GM19463 (cell line): ENCODE results near the gene SOX12.

ENCODE experiments used
- ATAC-seq: cut with Tn5 transposase; IDR thresholded peaks from one replicate; pipeline ENCODE4 v1.9.1; 2021; ENCODE audit warnings: mild to moderate bottlenecking, moderate library complexity; ENCODE audit not compliant: unreplicated experiment

The SOX12 gene

DNA sequence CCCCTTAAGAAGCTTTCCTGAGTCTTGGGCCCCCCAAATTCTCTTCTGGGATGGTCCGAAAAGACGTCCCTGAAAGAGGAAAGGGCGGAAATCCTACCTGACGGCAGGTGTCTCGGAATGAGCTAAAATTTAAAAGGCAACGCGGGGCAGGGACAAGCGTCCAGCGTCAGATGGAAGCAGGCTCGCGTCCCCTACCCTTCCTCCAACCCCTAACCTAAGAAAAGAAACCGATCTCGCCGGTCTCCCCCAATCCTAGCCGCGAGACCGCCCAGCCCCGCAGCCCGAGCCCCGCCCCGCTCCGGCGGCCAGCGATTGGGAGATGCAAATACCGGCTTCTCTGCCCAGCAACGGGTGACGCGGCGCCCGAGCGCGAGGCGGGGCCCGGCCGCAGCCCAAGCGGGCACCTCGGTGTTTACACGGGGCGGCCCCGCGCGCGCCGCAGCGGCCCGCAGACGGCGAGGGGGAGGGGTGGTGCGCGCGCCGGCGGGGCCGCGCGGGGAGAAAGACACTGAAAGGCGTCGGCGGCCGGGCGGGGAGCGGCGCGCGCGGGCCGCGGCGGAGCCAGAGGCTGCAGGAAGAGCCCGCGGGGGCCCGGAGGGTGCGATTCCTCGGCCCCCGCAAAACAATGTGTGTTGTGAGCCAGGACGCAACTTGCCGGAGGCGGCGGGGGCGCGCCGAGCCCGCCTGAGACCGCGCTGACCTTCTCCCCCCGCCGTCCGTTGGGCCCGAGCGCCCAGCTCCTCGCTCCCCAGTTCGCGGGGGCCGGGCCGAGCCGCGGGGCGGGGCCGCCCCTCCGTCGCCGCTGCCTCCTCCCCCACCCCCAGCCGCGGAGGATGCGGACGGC, at the start of gene SOX12:
Gene SOX12 (plus strand): TSS at position 508 of the 844 bp plus-strand sequence. CDS start 373 bp downstream, outside the sequence.
- ATAC-seq, result peak; percentile 75

- no peak for ATAC-seq
Measured at GRCh38 chr20:275791-276190, 49.6 kb upstream of the SOX12 start.

DNA sequence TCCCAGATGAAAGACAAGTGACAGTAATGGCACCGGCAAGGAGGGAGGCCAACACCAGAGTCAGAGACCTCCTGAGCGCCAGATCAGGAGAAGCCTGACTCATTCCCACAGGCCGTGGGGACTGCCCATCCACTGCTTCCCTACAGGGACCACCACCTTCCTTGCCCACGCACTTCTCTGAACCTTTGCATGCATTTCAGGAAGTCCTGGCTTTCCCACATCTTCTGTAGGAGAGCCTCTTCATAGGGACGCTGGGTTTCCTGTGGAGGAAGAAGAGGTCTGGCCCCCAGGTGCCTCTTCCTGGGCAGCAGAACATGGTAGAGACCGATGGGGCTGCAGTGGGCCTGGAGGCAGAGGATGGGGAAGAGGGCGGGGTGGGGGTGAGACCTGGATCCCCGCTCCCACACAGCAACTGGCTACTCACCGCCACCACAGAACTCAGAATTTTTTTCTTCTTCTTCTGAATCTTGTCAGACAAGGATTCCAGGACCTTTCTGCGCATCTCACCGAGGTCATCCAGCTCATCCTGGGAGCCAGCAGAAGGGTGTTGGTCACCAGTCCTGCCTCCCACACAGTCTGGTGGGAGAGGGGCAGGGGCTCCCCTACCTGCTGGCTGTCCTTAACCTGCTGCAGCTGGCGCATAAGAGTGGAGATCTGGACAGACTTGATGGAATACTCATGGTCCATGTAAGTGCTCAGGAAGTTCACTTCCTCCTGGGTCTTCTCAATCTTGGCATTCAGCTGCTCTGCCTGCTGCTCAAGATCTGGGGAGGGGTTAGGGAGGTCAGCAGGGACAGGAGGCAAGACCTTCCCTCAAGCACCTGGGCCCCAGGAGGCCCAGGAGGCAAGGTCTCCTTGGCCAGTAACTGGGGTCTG, 48.5 kb upstream of the SOX12 start:
- ATAC-seq, result no peak

DNA sequence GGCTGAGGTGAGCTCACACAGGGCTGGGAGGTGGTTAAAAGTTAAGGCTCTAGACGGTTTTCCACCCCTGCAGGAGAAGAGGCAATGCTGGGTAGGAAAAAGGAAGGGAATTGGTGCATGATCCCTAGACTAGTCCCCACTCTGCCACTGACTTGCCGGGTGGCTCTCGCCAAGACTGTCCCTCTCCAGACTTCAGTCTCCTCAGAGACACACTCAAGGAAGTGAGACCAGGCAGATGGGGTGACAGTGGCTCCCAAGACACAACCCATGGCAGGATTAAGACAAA, 47.9 kb upstream of the SOX12 start:
- ATAC-seq, result no peak

DNA sequence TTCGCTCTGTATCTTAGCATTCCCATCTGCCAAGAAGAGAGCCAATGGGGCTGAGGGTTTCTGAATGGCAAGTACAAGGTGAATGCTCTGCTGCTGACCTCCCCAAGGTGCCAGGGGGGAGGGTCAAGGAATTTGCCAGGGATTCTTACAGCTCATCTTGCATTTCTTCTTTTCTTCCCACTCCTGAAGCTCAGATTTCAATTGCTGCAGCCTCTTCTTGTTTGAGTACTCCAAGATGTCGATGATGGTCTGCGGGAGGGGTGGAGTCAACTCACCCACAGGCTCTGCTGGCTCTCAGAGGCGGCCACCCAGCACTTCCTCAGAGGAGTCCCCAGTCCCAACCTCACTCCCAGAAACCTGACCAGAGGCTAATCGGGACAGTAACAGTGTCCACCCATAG, 47.2 kb upstream of the SOX12 start:
- no peak for ATAC-seq

GRCh38 chr20:278607-279571, 46.5 kb upstream of the SOX12 start:
- no peak for ATAC-seq

DNA sequence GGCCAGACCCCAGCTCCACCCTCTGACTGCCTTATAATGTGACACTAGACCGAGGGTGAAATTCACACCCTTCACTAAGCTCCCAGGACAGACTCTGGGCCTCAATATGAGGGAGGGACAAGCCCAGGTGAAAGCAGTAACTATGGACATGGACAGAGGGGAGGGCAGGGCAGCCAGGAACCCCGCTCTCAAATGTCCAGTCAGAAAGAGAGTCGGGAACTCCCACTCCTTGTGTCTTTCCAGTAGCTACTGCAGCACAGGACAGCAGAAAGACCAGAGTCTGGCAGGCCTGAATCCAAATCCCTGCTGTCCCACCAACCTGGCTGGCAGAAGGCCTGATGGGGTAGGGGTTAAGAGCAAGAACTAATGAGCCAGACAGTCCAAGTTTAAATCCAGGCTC, 41.2 kb upstream of the SOX12 start:
- no peak for ATAC-seq

GRCh38 chr20:286508-286907, 38.8 kb upstream of the SOX12 start:
- ATAC-seq, result no peak

DNA sequence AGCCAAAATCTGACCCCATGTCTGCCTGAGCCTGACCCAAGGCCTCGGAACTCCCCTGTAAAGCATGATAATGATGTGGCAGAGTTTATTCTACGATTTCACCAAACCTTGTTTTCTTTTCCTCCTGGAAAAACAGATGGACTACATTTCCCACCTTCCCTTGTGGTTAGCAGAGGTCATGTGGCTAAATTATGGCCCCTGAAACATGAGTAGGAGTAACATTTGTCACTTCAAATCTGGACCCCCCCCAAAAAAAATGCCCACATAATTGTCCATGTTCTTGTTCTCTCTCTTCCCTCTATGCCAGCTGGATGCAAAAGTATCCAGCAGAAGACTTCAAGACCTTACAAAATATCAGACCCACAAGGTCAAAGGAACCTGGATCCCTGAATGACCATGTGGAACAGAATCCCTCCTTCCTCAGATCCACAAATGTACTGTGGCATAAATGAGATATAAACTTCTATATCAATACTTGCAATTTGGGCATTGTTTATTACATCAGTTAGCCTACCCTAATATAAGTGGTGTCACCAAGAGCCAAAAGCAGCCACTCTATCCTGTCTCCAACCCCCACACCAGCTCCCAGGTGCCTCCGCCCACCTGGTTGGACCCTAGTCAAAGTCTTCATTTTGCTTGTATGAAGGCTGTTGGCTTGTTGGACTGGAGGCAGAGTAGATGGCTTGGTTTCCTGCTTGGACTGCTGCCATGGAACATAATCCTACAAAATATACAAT, 36.2 kb upstream of the SOX12 start:
- ATAC-seq, result no peak

- no peak for ATAC-seq
Measured at GRCh38 chr20:289693-290083, 35.7 kb upstream of the SOX12 start.

GRCh38 chr20:290084-290831, 35.1 kb upstream of the SOX12 start, which contains the start of gene C20orf96:
Gene C20orf96 (minus strand): TSS chr20:290750. CDS start chr20:290610, 140 bp downstream.
- ATAC-seq, result peak; percentile 89

DNA sequence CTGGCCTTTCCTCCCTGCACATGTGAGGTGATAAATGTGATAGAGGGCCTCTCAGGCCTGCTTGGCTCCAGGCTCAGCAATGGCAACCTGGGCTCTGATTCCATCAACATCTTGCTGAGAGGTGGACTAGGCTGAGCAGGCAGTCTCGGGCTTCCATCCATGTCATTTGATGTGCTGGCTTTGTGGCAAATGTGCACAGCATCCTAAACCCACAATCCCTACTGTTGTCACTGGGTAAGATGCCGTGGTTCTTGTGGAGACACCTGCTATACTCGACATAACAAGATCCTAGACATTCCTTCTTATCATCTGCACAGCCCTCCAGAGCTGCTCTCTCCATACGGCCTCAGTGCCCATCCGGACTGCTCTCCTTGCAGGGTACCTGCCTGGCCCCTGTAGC, 30.8 kb upstream of the SOX12 start:
- ATAC-seq, result no peak

DNA sequence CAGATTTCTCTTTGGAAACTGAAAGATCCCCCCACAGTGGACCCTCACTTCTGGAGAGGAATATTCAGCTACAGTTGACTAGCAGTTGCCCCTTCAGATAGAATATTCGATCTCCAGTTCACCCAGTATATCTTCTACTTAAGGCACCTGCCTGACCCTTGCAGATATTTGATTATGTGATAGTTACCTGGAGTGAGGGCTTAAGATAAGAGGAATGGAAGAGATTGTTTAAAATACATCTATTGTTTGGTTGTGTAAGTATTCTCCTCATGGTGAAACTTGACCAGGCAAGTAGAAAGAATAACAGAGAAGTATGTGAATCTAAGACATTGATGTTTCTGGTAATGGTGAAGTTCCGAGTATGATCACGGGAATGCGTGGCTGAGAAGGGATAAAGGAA, 29.5 kb upstream of the SOX12 start:
- ATAC-seq, result no peak

- peak; percentile 84 for ATAC-seq
Measured at GRCh38 chr20:297098-297924, 28.0 kb upstream of the SOX12 start, which contains the start of gene ZCCHC3. Gene ZCCHC3 (plus strand): TSS chr20:297570. CDS start chr20:297587, 17 bp downstream.

DNA sequence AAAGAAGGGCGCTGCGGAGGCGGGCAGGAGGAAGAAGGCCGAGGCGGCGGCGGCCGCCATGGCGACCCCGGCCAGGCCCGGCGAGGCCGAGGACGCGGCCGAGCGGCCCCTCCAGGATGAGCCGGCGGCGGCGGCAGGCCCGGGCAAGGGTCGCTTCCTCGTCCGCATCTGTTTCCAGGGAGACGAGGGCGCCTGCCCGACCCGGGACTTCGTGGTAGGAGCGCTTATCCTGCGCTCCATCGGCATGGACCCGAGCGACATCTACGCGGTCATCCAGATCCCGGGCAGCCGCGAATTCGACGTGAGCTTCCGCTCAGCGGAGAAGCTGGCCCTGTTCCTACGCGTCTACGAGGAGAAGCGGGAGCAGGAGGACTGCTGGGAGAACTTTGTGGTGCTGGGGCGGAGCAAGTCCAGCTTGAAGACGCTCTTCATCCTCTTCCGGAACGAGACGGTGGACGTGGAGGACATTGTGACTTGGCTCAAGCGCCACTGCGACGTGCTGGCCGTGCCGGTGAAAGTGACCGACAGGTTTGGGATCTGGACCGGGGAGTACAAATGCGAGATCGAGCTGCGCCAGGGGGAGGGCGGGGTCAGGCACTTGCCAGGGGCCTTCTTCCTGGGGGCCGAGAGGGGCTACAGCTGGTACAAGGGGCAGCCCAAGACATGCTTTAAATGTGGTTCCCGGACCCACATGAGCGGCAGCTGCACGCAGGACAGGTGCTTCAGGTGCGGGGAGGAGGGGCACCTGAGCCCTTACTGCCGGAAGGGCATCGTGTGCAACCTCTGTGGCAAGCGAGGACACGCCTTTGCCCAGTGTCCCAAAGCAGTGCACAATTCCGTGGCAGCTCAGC, 27.2 kb upstream of the SOX12 start:
- peak; percentile 21 for ATAC-seq

DNA sequence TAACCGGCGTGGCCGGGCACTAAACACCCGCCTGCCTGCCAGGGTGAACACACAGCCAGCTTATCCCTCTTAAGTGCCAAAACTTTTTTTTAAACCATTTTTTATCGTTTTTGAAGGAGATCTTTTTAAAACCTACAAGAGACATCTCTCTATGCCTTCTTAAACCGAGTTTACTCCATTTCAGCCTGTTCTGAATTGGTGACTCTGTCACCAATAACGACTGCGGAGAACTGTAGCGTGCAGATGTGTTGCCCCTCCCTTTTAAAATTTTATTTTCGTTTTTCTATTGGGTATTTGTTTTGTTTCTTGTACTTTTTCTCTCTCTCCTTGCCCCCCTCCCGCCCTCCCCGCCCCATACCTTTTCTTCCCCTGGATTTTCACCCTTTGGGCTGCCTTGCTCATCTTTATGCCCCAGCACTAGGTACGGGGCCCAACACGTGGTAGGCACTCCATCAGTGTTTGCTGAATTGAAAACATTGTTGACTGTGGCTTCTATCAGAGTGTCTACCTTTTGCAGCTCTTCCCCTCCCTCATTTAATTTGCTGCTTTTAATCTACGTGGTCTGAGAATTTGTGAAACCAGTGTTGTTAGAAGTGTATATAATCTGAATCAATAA, 26.5 kb upstream of the SOX12 start:
- ATAC-seq, result no peak

DNA sequence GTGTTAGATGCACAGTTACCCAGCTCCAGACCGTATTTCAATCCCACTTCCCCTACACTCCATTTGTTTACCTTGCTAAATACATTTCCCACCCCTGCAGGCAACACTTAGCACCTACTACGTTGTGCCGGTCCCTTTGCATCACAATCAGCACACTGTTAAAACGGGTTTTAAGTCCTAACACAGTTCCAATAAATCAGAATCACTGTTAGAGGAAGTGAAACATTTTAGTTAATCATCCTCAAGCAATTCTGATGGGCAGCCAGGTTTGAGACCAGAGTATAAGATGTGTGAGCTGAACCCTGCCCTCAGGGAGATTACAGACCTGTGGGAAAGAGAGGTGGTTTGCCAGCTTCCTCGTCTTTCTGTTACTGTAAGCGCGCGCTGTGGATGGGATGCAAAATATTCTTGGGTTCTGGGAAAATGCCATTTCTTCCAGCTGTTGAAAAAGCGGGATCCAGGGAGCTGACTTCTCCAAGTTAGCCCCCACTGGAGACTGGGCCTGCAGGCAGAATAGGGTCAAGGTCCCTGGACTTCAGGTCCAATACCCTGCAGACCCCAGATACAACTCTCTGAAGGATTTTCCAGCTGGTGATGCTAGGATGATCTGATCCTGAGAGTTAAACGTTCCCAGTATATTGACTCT, 24.9 kb upstream of the SOX12 start:
- ATAC-seq, result no peak
